Small intestine (tissue), 7 donors: ENCODE measurements around the gene TSPAN31. TPM values are rescaled to one million over a fixed set of nuclear protein-coding genes. Genes with fewer than 3 reads are reported as not detected.

Source experiments
- DNase-seq, 2 donors: peaks; one replicate each; pipeline versions ENCODE4 v3.0.0 to v3.0.0-alpha.2; 2013
- FAIRE-seq: peaks from 2 replicates; lab custom pipeline; 2012; peaks lifted over from hg19 to GRCh38; lab: Jason Lieb, UNC
- H3K27ac ChIP-seq, 3 donors: one replicate each; pipeline ENCODE4 v1.5.1; 2013; ENCODE audit warnings: low read length in 2 of 3, mild to moderate bottlenecking in 2 of 3, control low read depth in 1 of 3, inconsistent platforms in 1 of 3, low read depth in 1 of 3, moderate library complexity in 1 of 3
- H3K27me3 ChIP-seq, 3 donors: one replicate each; pipeline ENCODE4 v1.6.1; 2013; ENCODE audit warnings: low read length in 3 of 3, inconsistent platforms in 1 of 3; ENCODE audit not compliant: control insufficient read depth in 3 of 3, insufficient read depth in 3 of 3
- H3K36me3 ChIP-seq, 3 donors: one replicate each; pipeline ENCODE4 v1.6.1; 2013; ENCODE audit warnings: low read length in 3 of 3, inconsistent platforms in 1 of 3, low read depth in 1 of 3, mild to moderate bottlenecking in 1 of 3, moderate library complexity in 1 of 3; ENCODE audit not compliant: control insufficient read depth in 3 of 3, insufficient read depth in 2 of 3
- H3K4me1 ChIP-seq, 3 donors: one replicate each; pipeline ENCODE4 v1.6.1; 2013; ENCODE audit warnings: low read length in 2 of 3, inconsistent platforms in 1 of 3, low read depth in 1 of 3, mild to moderate bottlenecking in 1 of 3, moderate library complexity in 1 of 3; ENCODE audit not compliant: control insufficient read depth in 3 of 3, insufficient read depth in 2 of 3
- H3K4me3 ChIP-seq, 3 donors: one replicate each; pipeline ENCODE4 v1.5.1; 2013; ENCODE audit warnings: low read length in 3 of 3, control low read depth in 1 of 3, inconsistent platforms in 1 of 3, low read depth in 1 of 3, mild to moderate bottlenecking in 1 of 3, moderate library complexity in 1 of 3
- H3K9me3 ChIP-seq, 2 donors: one replicate each; pipeline ENCODE4 v1.6.1; 2013; ENCODE audit warnings: low read depth in 1 of 2, low read length in 1 of 2; ENCODE audit not compliant: control insufficient read depth in 2 of 2, insufficient read depth in 1 of 2
- WGBS, 3 donors: extraction: QIAGEN DNeasy Blood & Tissue Kit; methylation state at CpG; one replicate each; pipeline ENCODE4 v1.1.7; 2013; 5-methylcytosine and 5-hydroxymethylcytosine counted together
- polyA plus RNA-seq, 4 donors: library from polyadenylated mRNA; stranded (reverse) in 3 of 4; unstranded in 1 of 4; fragments of 200-250 nt in 3 of 4; fragments of 120-200 nt in 1 of 4; gene quantifications; one replicate each; pipeline versions ENCODE4 v1.2.1 to v1.2.3, GENCODE V29; 2013
- donor health status: healthy with polysubstance abuse.
- donor health status: control.
- donor health status: control.
- donor health status: Bipolar disorder and iron deficiency.
- donor health status: healthy.

Gene TSPAN31
- polyA plus RNA-seq, 4 donors: 13.2 to 62.8 (median 24.5) TPM

- peaks cover 0 to 3% of the 10 kb centered on the region in 2 donors for H3K9me3 ChIP-seq
- H3K4me1 ChIP-seq: peaks cover 0 to 13% (median 0%) of the 10 kb centered on the region in 3 donors
- no peak overlapping the region for H3K27ac ChIP-seq
- DNase-seq: no peak
- 78 to 83% (median 83%) methylated on average over 19 of the region's 19 CpGs for WGBS, 3 donors
- H3K4me3 ChIP-seq: no peak overlapping the region
- peaks cover 0 to 95% (median 2%) of the 10 kb centered on the region in 3 donors for H3K27me3 ChIP-seq
- FAIRE-seq: no peak
- H3K36me3 ChIP-seq: peaks cover 0 to 4% (median 0%) of the 10 kb centered on the region in 3 donors
These were observed 13.3 kb upstream of the TSPAN31 start for GRCh38 chr12:57731411-57732080.

DNA sequence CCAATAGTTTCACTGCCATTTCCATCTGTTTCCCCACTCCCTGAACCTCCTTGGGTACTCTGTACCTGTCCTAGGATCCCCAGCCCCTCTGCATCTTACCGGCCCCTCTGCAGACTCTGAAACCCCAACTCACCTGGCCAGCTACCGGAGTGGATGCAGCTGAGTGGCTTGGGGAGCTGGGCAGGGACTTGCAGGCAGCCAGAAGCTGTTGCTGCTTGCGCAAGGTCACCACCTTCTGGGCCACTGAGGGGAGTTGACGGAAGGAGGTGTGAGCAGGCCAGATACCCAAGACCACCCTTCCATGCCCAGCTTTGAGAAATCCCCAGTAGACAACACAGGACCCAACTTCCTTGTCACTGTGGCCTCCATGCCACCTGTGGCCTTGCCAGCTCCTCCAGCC lies 12.6 kb upstream of the TSPAN31 start:
- Histone ChIP-seq H3K36me3 (peaks cover 0 to 4% (median 0%) of the 10 kb centered on the region in 3 donors), H3K27me3 (peaks cover 0 to 95% (median 2%) of the 10 kb centered on the region in 3 donors), H3K9me3 (peaks cover 0 to 6% of the 10 kb centered on the region in 2 donors), H3K4me1 (peaks cover 0 to 7% (median 0%) of the 10 kb centered on the region in 3 donors), H3K27ac (no peak overlapping the region), H3K4me3 (no peak overlapping the region)
- WGBS, 3 donors: 67 to 77% (median 74%) methylated on average over 4 of the region's 4 CpGs
- DNase-seq (no peak), FAIRE-seq (no peak)

DNA sequence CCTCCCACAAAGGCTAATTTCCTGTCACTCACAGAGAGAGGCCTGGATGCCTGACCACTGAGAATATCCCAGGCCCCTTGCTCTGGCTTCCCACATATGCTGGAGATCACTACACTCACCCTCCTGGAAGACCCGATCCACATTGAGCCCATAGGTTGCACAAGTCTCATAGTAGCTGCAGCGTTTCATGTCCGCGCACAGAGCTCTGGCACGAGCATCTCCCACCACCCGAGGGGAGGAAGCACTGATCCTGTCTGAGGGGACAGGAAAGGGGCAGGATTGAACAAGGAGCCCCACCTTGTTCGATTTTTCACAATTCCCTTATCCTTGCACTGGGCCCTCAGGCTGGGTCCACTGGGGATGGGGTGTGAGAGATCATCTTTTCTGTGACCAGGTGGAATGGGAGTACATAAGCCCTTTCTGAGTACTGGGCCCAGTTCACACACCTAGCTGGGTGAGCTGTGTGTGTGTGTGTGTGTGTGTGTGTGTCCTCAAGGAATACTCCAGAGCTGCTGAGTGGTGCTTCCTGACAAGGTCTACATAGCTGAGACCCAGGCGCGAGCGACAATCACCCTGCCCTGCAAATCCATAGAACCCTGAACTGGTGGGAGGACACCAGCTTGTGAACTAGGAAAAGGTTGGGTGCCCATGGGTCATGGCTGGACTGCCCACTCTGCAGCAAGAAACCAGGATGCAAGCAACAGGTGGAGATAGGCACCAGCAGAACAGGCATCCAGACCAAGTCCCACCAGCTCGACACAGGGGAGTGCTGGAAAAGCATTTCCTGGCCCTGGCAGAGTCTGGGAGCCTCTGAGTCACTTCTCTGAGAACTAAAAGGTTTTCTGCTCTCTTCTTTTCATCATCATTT lies 11.9 kb upstream of the TSPAN31 start:
- no peak for FAIRE-seq
- peaks cover 0 to 6% of the 10 kb centered on the region in 2 donors for H3K9me3 ChIP-seq
- 74 to 84% (median 81%) methylated on average over 11 of the region's 11 CpGs for WGBS, 3 donors
- no peak overlapping the region for H3K27ac ChIP-seq
- H3K36me3 ChIP-seq: no peaks in the 10 kb centered on the region
- no peak for DNase-seq
- no peak overlapping the region for H3K4me3 ChIP-seq
- H3K4me1 ChIP-seq: no peaks in the 10 kb centered on the region
- peaks cover 0 to 93% (median 2%) of the 10 kb centered on the region in 3 donors for H3K27me3 ChIP-seq

GRCh38 chr12:57733928-57734327 lies 10.9 kb upstream of the TSPAN31 start:
- H3K4me3 ChIP-seq: no peak overlapping the region
- DNase-seq: no peak
- no peak overlapping the region for H3K27ac ChIP-seq
- H3K36me3 ChIP-seq: no peaks in the 10 kb centered on the region
- peaks cover 0 to 93% (median 3%) of the 10 kb centered on the region in 3 donors for H3K27me3 ChIP-seq
- WGBS, 3 donors: 81 to 85% (median 85%) methylated on average over 6 of the region's 6 CpGs
- H3K9me3 ChIP-seq: peaks cover 0 to 6% of the 10 kb centered on the region in 2 donors
- FAIRE-seq: no peak
- H3K4me1 ChIP-seq: no peaks in the 10 kb centered on the region

DNA sequence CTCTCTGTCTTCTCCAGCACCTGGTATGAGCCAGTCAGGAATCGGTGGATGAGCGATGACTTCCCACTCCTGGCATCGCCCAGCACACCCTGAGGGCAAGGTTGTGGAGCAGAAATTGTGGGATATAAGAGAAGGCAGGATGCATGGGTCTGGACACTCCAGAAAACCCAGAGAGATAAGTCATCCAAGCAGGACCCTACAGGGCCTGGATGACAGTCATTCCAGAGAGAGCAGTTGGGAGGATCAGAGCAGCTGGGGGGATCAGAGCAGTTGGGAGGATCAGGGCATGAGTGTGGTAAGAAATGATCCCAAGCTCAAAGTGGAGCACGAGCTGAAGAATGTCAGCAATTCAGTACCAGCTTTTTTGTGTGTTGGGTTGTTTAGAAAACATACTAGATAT lies 10.2 kb upstream of the TSPAN31 start:
- no peak overlapping the region for H3K4me3 ChIP-seq
- 82 to 86% (median 83%) methylated on average over 4 of the region's 4 CpGs for WGBS, 3 donors
- no peaks in the 10 kb centered on the region for H3K4me1 ChIP-seq
- no peaks in the 10 kb centered on the region for H3K36me3 ChIP-seq
- H3K27me3 ChIP-seq: peaks cover 0 to 94% (median 4%) of the 10 kb centered on the region in 3 donors
- H3K27ac ChIP-seq: no peak overlapping the region
- peaks cover 0 to 6% of the 10 kb centered on the region in 2 donors for H3K9me3 ChIP-seq
- FAIRE-seq: no peak
- no peak for DNase-seq

DNA sequence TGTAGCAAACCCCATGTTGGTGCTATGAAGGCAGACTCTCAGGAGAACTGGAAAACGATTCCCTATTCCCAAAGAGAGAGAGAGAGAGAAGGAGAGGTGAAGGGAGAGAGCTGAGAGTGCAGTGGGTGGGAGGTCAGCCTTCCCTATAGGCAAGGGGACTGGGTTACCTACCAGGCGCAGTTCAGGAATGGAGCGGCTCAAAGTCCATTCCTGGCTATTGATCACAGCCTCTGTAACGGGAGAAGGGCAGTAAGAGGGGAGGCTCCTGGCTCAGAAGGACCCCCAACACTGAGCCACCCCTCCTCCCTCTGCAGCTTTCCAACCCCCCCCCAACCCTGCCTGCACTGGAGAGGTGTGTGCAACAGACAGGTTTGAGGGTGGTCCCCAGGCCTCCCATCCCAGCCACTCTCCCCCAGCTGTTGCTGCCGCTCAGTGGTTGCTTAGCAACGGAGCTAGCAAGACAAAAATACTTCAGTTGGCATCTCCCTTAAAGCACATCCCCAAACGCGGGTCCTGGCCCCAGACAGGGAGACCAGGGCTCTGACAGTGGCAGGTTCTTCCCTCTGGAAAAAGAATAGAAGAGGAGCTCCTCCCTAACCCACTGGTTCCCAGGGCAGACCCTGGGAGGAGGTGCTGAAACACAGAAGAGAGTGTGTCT lies 9.5 kb upstream of the TSPAN31 start:
- Histone ChIP-seq H3K27me3 (peaks cover 0 to 94% (median 4%) of the 10 kb centered on the region in 3 donors), H3K36me3 (no peaks in the 10 kb centered on the region), H3K27ac (no peak overlapping the region), H3K4me1 (no peaks in the 10 kb centered on the region), H3K9me3 (peaks cover 0 to 6% of the 10 kb centered on the region in 2 donors), H3K4me3 (no peak overlapping the region)
- FAIRE-seq (no peak), DNase-seq (no peak)
- WGBS, 3 donors: 11 to 34% (median 23%) methylated on average over 8 of the region's 8 CpGs

DNA sequence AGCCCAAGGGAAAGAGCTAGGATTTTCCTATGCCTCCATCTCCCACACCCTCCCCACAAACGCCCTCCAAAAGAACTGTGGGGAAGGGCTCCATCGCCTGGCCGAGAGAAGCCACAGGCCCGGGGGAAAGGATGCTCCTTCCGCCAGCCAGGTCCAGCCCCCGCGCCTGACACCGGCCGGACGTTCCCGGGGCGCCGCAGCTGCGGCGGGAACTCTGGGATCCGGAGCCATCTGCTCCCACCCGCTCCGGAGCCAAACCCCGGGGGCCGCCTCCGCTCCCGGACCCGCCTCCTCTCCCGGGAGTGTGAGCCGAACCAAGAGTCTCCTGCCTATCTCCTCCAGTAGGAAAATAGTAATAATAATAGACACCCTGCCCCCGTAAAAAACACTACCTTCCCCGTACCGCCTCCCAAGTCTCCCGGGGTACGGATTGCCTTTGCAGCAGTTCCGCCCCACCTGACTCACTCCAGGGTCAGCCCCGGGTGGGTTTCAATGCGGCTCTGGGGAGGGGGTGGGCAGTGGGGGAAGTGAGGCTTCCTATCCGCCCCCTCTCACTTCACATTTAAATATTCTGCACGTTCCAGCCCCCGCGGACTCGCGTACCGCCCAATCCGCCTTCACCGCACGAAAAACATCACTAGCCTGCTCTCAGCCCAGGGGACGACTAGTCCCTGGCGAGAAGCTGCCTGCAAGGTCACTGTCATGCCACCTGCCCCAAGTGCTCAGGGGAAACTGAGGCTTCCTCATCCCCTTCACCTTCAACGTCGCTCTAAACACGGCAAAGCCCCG lies 8.7 kb upstream of the TSPAN31 start:
- Histone ChIP-seq H3K9me3 (peaks cover 0 to 6% of the 10 kb centered on the region in 2 donors), H3K4me1 (no peaks in the 10 kb centered on the region), H3K4me3 (no peak overlapping the region), H3K27me3 (peaks cover 0 to 94% (median 8%) of the 10 kb centered on the region in 3 donors), H3K36me3 (no peaks in the 10 kb centered on the region), H3K27ac (no peak overlapping the region)
- WGBS, 3 donors: 12 to 31% (median 30%) methylated on average over 48 to 49 of the region's 49 CpGs
- no peak for FAIRE-seq
- DNase-seq: no peak
